CD4-positive, alpha-beta T cell (primary cell): ENCODE measurements around the gene RHOD. TPM values are rescaled to one million over a fixed set of nuclear protein-coding genes. Genes with fewer than 3 reads are reported as not detected.

ENCODE experiments used
- ATAC-seq: fragments of 200-7000 bp; cut with Tn5 transposase; one replicate; pipeline ENCODE4 v1.10.0; 2022; ENCODE audit warnings: mild to moderate bottlenecking; ENCODE audit not compliant: poor library complexity
- CTCF ChIA-PET: fragments of 350-600 bp; sonication (Branson Sonifier 250); formaldehyde crosslinking; loops from one replicate; lab custom pipeline; 2021; ENCODE audit warnings: antibody characterized with exemption, inconsistent platforms; lab: Charles Lee
- POLR2A ChIA-PET: fragments of 350-600 bp; sonication (Branson Sonifier 250); formaldehyde crosslinking; loops from one replicate; lab custom pipeline; 2021; ENCODE audit warnings: antibody characterized with exemption, inconsistent platforms; lab: Charles Lee
- DNase-seq, 14 experiments: peaks; one replicate each; pipeline ENCODE4 v3.0.0-alpha.2; 2013 to 2020; ENCODE audit warnings: mixed read lengths in 2 of 14
- H3K27ac ChIP-seq, 2 donors: one replicate each; pipeline versions ENCODE4 v1.5.1 to v1.7.0; 2013; ENCODE audit warnings: low read length in 2 of 2, low read depth in 1 of 2, mild to moderate bottlenecking in 1 of 2
- H3K27me3 ChIP-seq, 2 experiments: 1 replicate in 1 of 2; 2 replicates in 1 of 2; pipeline versions ENCODE4 v1.6.1 to v1.7.0; 2013; ENCODE audit warnings: low read length in 2 of 2, control low read depth in 1 of 2, mild to moderate bottlenecking in 1 of 2, moderate library complexity in 1 of 2; ENCODE audit not compliant: insufficient read depth in 2 of 2, control insufficient read depth in 1 of 2
- H3K36me3 ChIP-seq: one replicate; pipeline ENCODE4 v1.6.1; 2013; ENCODE audit warnings: low read length, control low read depth; ENCODE audit not compliant: insufficient read depth
- H3K4me1 ChIP-seq: one replicate; pipeline ENCODE4 v1.6.1; 2013; ENCODE audit warnings: low read length, control low read depth; ENCODE audit not compliant: insufficient read depth
- H3K4me3 ChIP-seq: one replicate; pipeline ENCODE4 v1.5.1; 2013; ENCODE audit warnings: mild to moderate bottlenecking, low read length, moderate library complexity
- H3K9me3 ChIP-seq, 2 experiments: 1 replicate in 1 of 2; 2 replicates in 1 of 2; pipeline versions ENCODE4 v1.6.1 to v1.7.0; 2013; ENCODE audit warnings: low read length in 2 of 2, mild to moderate bottlenecking in 2 of 2, control low read depth in 1 of 2, moderate library complexity in 1 of 2; ENCODE audit not compliant: control insufficient read depth in 1 of 2, insufficient read depth in 1 of 2
- H3K27ac Mint-ChIP-seq: one replicate; pipeline ENCODE4 v1.8.0; 2020; ENCODE audit warnings: mixed read lengths
- H3K27me3 Mint-ChIP-seq: one replicate; pipeline ENCODE4 v1.8.0; 2021; ENCODE audit warnings: mixed read lengths
- H3K36me3 Mint-ChIP-seq: one replicate; pipeline ENCODE4 v1.8.0; 2021; ENCODE audit warnings: low read depth, mixed read lengths
- H3K4me1 Mint-ChIP-seq: one replicate; pipeline ENCODE4 v1.8.0; 2021; ENCODE audit warnings: low read depth, mixed read lengths
- H3K4me3 Mint-ChIP-seq: one replicate; pipeline ENCODE4 v1.8.0; 2020; ENCODE audit warnings: mild to moderate bottlenecking, mixed read lengths
- H3K9me3 Mint-ChIP-seq: one replicate; pipeline ENCODE4 v1.8.0; 2020; ENCODE audit warnings: mixed read lengths
- CTCF ChIP-seq: fragments of 200-600 bp; IDR thresholded peaks from one replicate; pipeline ENCODE4 v1.8.0; 2022; ENCODE audit warnings: antibody characterized with exemption, mild to moderate bottlenecking
- intact Hi-C, 2 experiments: fragments of 100-400 bp; cut with DNase I in 1 of 2; cut with micrococcal nuclease in 1 of 2; formaldehyde crosslinking; loops; one replicate each; pipeline versions ENCODE4 v1.15.1 to v1.9.0; 2023 to 2025; cut with DNase I, micrococcal nuclease
- total RNA-seq, 174 experiments: library from RNA in 2 of 174; stranded (reverse) in 2 of 174; gene quantifications; one replicate each; pipeline ENCODE4 v1.2.3 and lab custom pipeline; 2021 to 2026

The RHOD gene
- total RNA-seq, 2 experiments from 2014 or later: not detected

GRCh38 chr11:67118181-67118766 is 61.6 kb downstream of the RHOD start:
- ATAC-seq: peak; percentile 16
- Mint-ChIP-seq H3K4me3 (peak overlapping the region; percentile 94), H3K9me3 (no peaks in the 10 kb centered on the region), H3K4me1 (peaks cover 37% of the 10 kb centered on the region), H3K27ac (peak overlapping the region; percentile 91), H3K36me3 (peaks cover 33% of the 10 kb centered on the region), H3K27me3 (no peaks in the 10 kb centered on the region)
- DNase-seq: peak; percentile 31 to 80 (median 53)
- Histone ChIP-seq H3K27ac (peak overlapping the region; percentile 64 to 78), H3K4me1 (peaks cover 20% of the 10 kb centered on the region), H3K9me3 (no peaks in the 10 kb centered on the region), H3K36me3 (peaks cover 8% of the 10 kb centered on the region), H3K27me3 (no peaks in the 10 kb centered on the region), H3K4me3 (peak overlapping the region; percentile 55)
- POLR2A ChIA-PET: interaction anchor here (0.8 to 3.7 kb wide), 15 partner anchors 9 to 480 kb away, joined by 3 to 48 read pairs (median 5); partner anchors contain the start of genes POLD4 and RBM4
- TF ChIP-seq CTCF: no peak
- CTCF ChIA-PET: interaction anchor here (1.0 to 1.6 kb wide), 5 partner anchors 23 to 679 kb away, joined by 3 to 6 read pairs (median 3); partner anchors contain the start of gene MRPL11
- intact Hi-C loops: loop anchor here in 1 of 2 experiments (5.0 to 10.0 kb wide), 4 partner anchors 36 to 687 kb away; partner anchors contain the start of gene PC

- POLR2A ChIA-PET: interaction anchor here (0.7 to 3.7 kb wide), 19 partner anchors 9 to 1622 kb away, joined by 3 to 48 read pairs (median 5); partner anchors contain the start of genes POLD4, PTPRCAP and RBM4
- no peaks in the 10 kb centered on the region for H3K9me3 Mint-ChIP-seq
- peak; percentile 80 for ATAC-seq
- no peak for TF ChIP-seq CTCF
- intact Hi-C loops: loop anchor here in 1 of 2 experiments (5.0 to 10.0 kb wide), 4 partner anchors 37 to 686 kb away; partner anchors contain the start of gene PC
- Histone ChIP-seq H3K27ac (peak within 1 kb of the TSS; percentile 77 to 78), H3K4me3 (peak within 1 kb of the TSS; percentile 94), H3K4me1 (peaks cover 17% of the 10 kb centered on the region), H3K36me3 (peaks cover 14% of the 10 kb centered on the region), H3K9me3 (no peaks in the 10 kb centered on the region), H3K27me3 (no peaks in the 10 kb centered on the region)
- peaks cover 35% of the 10 kb centered on the region for H3K4me1 Mint-ChIP-seq
- H3K27me3 Mint-ChIP-seq: no peaks in the 10 kb centered on the region
- peaks cover 37% of the 10 kb centered on the region for H3K36me3 Mint-ChIP-seq
- H3K27ac Mint-ChIP-seq: peak within 1 kb of the TSS; percentile 91
- H3K4me3 Mint-ChIP-seq: peak within 1 kb of the TSS; percentile 94
- CTCF ChIA-PET: interaction anchor here (0.6 to 1.4 kb wide), 6 partner anchors 37 to 441 kb away, joined by 3 to 6 read pairs (median 3); partner anchors contain the start of gene RBM4B
- peak; percentile 97 to 100 (median 99) for DNase-seq
Observed at GRCh38 chr11:67118801-67119584, 62.3 kb downstream of the RHOD start, which contains the start of gene KDM2A. TSS of gene KDM2A (plus strand) at chr11:67119263. CDS start at chr11:67121317, 2,054 bp downstream.
